ENCODE results near the gene STARD3.

DNA sequence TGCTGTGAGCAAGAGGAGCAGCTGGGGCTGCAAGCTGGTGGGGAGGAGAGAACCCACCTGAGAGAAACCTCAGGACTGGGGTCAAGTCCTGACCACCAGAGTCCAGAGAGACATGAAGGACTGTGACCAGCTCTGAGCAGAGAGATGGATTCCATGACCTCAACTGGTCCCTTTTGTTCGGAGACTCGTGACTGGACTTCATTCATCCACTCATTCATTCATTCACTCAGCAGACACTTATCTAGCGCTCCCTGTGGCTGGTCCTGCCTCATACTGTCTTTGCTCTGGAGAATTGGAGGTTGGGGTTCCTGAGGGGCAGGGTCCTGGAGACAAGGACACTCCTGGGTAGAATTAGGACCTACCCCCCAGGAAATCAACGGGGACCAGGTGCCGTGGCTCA, 67.0 kb downstream of the STARD3 start:
- TF ChIP-seq, protein P1, sequence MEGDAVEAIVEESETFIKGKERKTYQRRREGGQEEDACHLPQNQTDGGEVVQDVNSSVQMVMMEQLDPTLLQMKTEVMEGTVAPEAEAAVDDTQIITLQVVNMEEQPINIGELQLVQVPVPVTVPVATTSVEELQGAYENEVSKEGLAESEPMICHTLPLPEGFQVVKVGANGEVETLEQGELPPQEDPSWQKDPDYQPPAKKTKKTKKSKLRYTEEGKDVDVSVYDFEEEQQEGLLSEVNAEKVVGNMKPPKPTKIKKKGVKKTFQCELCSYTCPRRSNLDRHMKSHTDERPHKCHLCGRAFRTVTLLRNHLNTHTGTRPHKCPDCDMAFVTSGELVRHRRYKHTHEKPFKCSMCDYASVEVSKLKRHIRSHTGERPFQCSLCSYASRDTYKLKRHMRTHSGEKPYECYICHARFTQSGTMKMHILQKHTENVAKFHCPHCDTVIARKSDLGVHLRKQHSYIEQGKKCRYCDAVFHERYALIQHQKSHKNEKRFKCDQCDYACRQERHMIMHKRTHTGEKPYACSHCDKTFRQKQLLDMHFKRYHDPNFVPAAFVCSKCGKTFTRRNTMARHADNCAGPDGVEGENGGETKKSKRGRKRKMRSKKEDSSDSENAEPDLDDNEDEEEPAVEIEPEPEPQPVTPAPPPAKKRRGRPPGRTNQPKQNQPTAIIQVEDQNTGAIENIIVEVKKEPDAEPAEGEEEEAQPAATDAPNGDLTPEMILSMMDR (IDR thresholded peaks at IDR 0.05) = no peak
- no peak for TF ChIP-seq POLR2AphosphoS5 (IDR thresholded peaks at IDR 0.05; ENCODE audit: low read depth, low read length)
- no peak for TF ChIP-seq REST (IDR thresholded peaks at IDR 0.05; ENCODE audit: insufficient read depth in 1 of 2, low read depth in 2 of 2, low read length in 1 of 2)
